HTR-8/SVneo (cell line): Measurements from ENCODE around the gene MEF2A.
"Not testable (repeated sequence)": the region's sequence is repeated elsewhere in the genome, so short reads cannot be mapped to it uniquely, and the experiment has no call there.

Experiments
- DNase-seq: peaks from one replicate; pipeline ENCODE4 v3.0.0; 2011; ENCODE audit warnings: low spot score, mixed read lengths; ENCODE audit not compliant: insufficient read length
- FAIRE-seq: peaks from 2 replicates; lab custom pipeline; 2011; peaks lifted over from hg19 to GRCh38; lab: Jason Lieb, UNC

Gene MEF2A

DNA sequence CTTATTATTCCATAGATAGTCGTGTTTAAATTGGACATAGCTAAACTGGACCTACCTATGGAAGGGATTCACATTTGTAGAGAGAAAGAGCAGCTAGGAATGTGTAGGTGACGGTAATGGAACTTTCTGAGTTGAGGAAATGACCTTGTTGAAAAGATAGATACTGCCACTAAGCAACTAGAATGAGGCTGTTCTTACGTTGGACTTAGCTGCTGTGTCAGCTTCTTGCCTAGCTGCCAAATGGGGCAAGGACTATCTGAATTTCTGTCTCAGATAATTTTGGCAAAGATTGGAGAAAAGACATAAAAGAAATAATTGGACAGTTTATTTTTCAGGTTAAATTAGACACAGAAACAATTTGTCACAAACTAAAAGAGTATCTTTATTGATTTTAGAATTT lies 68.8 kb downstream of the MEF2A start:
- DNase-seq, result no peak
- FAIRE-seq, result no peak

DNA sequence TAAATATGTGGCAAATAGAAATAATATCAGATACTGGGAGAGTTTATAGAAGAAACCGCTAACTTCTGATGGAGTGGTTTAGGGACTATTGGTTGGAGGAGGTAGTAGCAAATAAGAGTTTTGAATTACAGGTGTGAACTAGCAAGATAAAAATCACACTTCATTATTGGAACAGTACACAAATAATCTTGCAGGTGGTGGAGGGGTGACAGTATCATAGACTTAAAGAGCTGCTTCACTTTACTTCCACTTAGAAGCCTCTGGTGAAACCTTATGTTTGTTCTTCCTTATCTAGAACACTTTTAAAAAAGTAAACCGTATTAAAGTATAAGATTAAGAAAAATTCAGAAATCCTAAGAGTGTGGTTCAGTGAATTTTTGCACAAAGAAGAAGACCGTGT lies 69.4 kb downstream of the MEF2A start:
- FAIRE-seq, result no peak
- no peak for DNase-seq

DNA sequence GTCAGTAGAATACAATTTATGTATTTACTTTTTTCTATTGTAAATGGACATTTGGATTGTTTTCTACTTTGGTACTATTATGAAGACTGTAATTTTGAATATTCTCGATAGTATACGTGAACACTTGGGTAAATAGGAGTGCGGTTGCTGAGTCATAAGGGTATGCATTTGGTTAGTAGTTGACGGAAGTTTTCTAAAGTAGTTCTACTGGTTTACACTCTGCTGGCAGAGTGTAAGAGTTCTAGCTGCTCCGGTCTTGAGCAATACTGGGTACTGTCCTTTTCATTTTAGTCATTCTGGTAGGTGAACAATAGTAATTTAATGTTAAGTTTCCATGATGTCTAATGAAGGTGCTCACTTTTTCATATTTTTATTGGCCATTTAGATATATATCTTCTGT lies 70.0 kb downstream of the MEF2A start:
- DNase-seq (no peak), FAIRE-seq (no peak)

DNA sequence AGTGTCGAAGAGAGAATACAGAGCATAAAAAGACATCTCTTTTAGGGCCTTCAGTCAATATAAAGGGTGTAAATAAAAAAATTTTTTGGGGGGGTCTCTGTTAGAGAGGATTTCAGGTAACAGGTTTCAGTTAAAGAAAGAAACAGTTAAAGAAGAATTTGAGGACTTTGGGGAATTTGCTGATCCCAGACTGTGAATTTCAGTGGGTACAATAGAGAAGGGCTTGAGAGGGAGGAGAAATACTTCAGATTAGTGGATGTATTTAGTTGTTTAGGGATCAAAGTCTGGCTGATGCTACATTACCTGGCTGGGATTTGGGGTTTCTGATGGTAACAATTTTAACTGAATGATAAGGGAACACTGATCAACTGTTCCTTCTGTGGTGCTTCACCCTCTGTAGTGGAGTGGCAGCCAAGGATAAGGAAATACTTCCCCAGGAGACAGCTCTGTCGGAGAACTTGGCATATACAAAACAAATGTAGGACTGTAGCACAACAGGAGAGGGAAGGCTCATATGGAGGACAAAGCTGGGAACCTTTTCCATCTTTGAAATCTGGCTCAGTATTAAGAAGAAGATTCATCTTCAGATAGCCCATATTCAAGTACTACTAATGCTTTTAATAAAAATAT lies 79.2 kb downstream of the MEF2A start:
- FAIRE-seq (no peak), DNase-seq (no peak)

DNA sequence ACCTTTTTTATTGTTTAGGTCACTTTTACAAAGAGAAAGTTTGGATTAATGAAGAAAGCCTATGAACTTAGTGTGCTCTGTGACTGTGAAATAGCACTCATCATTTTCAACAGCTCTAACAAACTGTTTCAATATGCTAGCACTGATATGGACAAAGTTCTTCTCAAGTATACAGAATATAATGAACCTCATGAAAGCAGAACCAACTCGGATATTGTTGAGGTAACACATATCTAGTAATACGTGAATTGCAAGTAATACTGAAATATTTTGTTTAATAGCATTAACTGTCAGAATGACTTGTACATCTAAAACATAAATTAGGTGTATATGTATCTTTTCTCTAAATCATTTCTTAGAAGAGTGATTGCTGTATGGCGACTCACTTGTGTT lies 79.8 kb downstream of the MEF2A start:
- FAIRE-seq (no peak), DNase-seq (no peak)

DNA sequence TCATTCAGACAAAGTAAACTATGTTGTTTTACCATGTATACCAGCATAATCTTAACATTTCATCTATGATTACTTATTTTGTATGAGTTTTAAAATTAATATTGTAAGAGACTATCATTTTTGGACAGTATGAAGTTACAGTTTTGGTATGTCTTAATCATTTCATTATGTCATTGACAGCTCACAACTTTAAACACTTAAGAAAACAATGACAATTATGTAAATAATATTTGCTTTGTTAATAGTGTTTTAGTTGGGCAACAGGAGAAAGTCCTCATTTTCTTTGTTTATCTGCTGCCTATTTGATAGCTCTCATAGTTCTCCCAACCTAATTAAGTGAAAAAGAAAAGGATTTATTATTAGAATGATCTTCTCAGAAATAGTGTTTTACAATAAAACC lies 80.2 kb downstream of the MEF2A start:
- no peak for DNase-seq
- no peak for FAIRE-seq

DNA sequence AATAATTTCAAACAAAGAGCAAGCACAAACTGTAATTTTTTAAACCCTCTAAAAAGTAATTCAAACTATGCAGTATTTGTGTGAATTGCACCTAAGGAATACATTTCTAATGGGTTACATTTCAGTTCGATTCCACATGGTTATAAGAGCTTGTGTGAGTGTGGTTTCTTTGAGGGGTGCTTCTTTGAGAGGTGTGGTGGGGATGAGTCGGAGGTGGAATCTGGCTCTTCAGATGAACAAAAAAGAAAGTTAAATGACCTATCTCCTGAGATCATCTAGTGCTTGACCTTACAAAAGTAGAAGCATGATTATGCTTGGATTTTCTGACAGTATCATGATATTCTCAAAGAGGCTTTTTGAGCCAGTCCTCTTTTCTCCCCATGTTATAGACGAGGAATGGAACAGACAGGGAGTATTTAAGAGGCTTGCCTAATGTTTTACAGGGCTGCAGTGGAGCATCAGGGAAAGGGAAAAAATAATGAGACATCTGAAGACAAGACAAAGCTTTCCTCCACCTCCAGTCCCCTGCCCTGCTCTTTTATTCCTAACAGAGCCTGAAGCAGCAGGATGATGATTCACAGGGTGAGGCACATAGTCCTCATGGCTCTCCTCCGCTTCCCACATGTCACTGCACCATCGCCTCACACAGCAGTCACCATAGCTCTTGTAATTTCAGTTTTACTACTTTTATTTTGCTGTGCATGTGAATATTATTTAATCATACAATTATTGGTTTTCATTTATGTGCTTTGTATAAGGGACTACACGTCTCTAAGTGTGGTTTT lies 85.4 kb downstream of the MEF2A start:
- DNase-seq (peak; percentile 1), FAIRE-seq (no peak)

DNA sequence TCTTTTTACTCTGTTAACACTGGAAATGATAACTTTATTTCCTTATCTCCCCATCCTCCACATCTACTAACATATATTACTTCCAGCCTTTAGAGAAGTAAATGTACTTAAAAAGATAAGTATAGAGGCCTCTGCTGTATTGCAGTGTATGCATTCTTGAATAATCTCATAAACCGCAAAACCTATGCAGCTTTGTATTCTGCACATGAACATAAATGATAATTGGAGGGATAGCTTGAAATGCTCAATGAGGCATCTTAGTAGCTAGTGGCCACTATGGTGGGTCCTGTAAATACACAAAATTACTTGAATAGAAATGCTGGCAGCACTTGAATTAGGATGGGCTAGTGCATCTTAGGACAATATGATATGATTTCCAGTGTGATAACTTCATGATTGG lies 90.4 kb downstream of the MEF2A start:
- no peak for DNase-seq
- no peak for FAIRE-seq

DNA sequence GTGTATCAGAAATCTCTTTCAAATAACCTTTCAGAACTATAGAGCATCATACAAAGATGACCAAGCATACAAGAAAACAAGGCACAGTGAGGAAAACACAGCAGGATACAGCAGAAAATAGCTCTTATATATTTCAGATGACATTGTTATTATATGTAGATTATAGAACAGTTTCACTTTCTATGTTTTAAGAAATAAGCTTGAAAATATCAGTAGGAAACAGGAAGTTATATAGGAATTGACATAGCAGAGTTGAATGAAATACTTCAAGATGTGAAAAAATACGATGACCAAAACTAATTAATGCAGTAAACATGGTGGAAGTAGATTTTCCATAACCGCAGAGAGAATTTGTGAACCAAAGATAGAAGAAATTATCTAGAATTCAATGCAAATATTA lies 92.2 kb downstream of the MEF2A start:
- DNase-seq, result no peak
- no peak for FAIRE-seq

DNA sequence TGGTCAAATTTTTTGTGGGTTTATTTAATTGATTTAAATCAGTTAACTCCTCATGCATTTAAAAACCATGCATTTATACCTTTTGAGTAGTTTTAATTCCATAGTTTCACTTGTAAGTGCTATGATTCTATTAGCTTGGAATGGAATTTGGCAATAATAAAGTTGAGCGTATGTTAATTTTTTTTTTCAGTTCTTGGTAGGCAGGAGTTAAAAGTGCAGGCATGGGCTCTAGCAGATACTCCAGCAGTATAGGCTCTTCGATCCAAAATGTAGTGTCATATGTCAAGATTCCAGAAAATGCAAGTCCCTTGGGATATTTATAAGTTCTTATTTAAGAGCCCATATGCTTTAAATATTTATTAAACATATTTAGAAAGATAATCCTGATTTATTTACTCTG lies 97.1 kb downstream of the MEF2A start:
- FAIRE-seq (no peak), DNase-seq (no peak)

DNA sequence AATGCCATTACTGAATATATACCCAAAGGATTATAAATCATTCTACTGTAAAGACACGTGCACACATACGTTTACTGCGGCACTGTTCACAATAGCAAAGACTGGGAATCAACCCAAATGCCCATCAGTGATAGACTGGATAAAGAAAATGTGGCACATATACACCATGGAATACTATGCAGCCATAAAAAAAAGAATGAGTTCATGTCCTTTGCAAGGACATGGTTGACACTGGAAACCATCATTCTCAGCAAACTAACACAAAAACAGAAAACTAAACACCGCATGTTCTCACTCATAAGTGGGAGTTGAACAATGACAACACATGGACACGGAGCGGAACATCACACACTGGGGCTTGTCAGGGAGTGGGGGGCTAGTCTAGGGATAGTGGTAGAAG lies 100.3 kb downstream of the MEF2A start:
- DNase-seq, FAIRE-seq: not testable (repeated sequence)

DNA sequence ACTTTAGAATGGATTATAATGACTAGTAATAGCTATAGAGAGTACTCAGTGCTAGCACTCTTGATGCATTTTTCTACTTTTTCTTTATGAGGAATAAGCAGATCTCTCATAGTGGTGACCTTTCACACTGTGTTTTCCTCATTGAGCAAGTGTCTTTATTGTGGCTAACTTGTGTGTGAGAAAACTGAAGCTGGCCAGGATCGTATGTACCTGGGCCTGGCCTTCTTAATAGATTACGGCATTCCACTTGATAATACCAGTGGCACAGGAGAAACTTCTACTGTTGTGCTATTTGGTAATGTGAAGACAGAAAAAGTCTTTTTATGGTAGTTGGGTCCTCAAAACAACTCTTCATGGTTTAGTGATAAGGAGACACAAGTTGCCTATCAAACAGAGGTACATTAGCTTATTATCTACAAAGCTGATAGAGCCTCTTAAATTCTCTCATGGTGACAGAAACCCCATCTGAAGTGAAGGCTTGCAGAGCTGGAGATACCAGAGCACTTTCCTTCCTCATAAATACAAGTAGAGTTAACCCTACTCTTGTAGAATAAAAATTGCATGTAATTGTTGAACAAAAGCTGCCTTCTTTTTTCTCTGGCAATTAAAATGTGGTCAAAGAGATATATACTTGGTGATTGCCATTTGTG lies 102.9 kb downstream of the MEF2A start:
- FAIRE-seq, result no peak
- no peak for DNase-seq

DNA sequence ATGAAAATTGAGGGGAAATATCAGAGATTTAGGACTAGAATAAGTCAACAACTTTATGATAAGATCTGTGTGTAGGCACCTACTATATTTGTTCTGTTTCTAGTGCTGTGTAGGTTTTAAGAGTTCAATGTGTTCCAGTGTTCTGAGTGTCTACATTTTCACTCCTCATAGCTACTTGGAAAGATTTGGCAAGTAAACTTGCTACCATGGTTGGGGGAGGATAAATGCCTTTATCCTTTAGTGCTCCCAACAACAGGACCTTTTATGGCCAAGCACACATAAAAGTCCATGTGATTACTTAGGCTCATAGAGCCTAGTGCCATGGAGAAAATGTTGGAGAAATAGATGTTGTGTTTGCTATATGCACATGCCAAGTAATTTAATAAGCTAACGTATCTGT lies 103.5 kb downstream of the MEF2A start:
- FAIRE-seq (no peak), DNase-seq (no peak)

DNA sequence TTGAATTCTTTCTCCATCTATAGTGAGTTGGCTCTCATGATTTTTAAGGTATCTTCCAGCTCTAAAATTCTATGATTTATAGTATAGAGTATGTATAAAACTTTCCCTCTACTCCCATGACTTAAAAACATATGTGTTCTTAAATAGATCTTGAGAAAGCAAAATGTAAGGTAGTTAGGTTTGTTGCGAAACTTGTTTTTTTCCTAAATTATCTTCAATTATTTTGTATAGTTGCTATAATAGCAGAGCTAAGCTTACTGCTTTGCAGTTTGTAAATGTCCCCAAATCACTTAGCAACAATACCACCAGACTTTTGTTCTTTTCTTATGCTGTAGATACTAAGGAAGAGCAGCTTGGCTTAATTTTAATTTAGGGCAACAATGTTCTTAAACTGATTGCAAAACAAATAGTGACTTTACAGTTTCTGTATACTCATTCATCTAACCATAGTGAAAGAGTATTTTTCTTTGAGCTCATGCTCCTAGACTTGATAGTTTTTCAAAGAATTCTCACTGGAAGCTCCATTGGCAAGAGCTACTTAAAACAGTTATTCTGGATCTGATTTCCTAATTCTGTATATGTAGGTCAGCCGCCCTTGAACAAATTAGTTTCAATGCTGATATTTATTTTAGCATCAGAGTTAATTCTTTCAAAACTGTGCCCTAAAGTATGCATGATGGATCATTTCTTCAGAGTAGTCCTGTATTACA lies 106.3 kb downstream of the MEF2A start:
- FAIRE-seq, result no peak
- DNase-seq, result no peak

DNA sequence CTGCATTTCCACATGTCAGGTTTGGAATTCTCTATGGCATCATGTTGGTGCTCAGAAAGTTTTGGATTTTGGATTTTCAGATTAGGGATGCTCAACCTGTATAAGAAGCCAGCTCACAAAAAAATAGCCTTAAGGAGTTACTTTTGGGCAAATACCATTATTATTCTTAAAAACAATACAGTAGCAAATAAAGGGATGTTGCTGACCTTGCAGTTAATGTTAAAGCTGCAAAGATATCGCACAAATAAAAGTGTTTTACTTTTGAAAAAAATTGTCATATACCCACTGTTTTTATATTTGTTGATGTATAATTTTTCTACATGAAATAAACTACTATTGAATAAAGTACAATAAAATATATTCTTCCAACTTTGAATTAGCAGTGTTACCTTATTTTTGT lies 107.3 kb downstream of the MEF2A start:
- no peak for DNase-seq
- FAIRE-seq, result no peak

DNA sequence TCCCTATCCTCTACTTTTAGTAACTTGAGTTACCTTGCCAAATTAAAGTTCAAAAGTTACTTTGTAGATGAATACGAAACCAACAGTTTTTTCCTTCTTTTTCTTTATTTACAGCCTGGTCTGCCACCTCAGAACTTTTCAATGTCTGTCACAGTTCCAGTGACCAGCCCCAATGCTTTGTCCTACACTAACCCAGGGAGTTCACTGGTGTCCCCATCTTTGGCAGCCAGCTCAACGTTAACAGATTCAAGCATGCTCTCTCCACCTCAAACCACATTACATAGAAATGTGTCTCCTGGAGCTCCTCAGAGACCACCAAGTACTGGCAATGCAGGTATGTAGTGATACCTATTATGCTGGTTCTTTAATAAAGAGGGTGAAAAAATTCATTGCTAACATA lies 108.5 kb downstream of the MEF2A start:
- no peak for FAIRE-seq

DNA sequence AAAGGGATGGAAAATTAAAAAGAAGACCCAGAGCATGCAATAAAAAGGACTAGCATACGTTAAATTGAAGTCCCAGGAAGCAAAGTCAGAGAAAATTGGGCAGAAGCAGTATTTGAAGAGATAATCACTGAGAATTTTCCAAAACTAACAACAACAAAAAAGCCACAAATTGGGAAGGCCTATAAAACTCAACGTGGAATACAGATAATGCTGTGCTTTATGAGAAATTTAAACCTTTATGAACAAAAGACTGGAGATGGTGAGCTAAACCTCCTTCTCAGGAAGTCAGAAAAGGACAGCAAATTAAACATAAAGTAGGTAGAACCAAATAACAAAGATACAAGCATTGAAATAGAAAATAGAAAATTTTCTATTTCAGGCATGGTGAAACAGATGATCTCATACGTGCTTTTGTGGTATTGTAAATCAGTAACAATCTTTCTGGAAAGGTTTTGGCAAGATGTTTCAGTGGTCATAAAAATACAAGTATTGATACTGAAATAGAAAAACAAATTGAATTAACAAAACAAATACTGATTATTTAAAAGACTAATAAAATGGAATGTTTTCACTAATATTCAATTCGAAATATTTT lies 111.9 kb downstream of the MEF2A start:
- FAIRE-seq, result no peak
- DNase-seq, result no peak

More for the DNA sequence above, 108.5 kb downstream of the MEF2A start:
- no peak for DNase-seq

DNA sequence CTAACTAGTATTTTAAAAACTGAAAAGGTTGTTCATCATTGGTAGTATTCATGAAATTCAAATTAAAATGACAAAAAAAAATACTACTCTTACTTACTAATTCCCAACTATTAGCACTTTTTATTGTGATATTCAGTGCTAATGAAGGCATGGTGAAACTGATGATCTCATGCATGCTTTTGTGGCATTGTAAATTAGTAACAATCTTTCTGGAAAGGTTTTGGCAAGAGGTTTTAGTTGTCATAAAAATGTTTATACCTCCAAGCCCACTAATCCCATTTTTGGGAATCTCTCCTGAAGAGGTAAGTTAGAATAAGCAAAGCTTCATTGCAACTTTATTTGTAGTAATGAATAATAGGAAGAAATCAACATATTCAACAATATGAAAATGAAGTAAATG lies 114.5 kb downstream of the MEF2A start:
- DNase-seq (no peak), FAIRE-seq (no peak)

DNA sequence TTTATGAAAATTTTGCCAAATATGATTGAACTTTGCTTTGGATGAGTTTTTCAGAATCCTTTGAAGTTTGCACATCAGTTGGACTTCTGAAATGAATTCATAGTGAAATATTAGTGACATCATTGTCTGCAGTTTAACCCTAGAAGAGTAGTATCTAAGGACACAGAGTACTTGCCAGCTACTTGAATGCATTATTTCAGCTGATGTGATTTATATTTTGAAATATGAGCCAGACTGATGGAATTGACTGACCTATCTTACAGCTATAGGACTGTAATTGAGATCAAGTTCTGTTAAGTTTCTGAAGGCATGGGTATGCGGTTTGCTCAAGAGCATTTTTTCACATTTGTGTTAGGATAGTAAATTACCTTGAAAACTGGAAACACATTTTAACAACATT lies 116.2 kb downstream of the MEF2A start:
- DNase-seq (no peak), FAIRE-seq (no peak)

DNA sequence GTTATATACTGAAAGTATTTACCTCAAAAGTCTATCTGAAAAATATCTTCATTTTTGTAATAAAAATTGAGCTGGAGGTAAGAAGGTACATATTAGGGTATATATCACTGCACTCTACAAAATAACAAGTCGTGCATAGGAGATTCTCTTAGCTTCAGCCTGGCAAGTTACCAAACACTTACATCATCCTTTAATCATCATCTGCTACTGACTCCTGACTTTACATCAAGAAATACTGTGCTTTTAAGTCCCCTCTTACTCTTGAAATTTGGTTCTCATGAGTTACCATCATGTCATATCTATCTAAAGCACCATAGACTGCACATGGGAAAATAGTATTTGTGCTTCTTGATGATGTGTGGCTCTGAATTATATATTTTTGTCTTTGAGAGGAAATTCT lies 116.7 kb downstream of the MEF2A start:
- FAIRE-seq (no peak), DNase-seq (no peak)
